Activated naive CD4-positive, alpha-beta T cell treated with Interleukin-2 at 50 U/mL for 16 hours (primary cell): ENCODE data around the gene ATP2A1.

Experiments used
- DNase-seq: peaks from one replicate; pipeline ENCODE4 v3.0.0-alpha.2; 2020

ATP2A1 gene

GRCh38 chr16:28878083-28878926, at the start of gene ATP2A1:
ATP2A1 (plus strand) TSS chr16:28878488; CDS start chr16:28878672, 184 bp downstream.
- DNase-seq: no peak

GRCh38 chr16:28829747-28830146, 48.5 kb upstream of the ATP2A1 start:
- DNase-seq: no peak

- DNase-seq: no peak
These were observed 47.8 kb upstream of the ATP2A1 start for GRCh38 chr16:28830531-28830930.

DNA sequence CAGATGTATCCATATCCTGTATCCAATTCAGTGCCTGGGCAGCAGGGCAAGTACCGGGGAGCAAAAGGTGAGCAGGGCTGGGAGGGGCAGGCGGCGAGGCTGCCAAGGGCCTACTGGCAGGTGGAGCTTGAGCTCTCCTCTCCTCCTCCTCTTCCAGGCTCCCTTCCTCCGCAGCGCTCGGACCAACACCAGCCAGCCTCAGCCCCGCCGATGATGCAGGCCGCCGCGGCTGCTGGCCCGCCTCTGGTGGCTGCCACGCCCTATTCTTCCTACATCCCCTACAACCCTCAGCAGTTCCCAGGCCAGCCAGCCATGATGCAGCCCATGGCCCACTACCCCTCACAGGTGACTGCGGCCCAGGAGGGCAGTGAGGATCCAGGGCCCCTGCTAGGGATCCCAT, 43.9 kb upstream of the ATP2A1 start:
- no peak for DNase-seq

DNA sequence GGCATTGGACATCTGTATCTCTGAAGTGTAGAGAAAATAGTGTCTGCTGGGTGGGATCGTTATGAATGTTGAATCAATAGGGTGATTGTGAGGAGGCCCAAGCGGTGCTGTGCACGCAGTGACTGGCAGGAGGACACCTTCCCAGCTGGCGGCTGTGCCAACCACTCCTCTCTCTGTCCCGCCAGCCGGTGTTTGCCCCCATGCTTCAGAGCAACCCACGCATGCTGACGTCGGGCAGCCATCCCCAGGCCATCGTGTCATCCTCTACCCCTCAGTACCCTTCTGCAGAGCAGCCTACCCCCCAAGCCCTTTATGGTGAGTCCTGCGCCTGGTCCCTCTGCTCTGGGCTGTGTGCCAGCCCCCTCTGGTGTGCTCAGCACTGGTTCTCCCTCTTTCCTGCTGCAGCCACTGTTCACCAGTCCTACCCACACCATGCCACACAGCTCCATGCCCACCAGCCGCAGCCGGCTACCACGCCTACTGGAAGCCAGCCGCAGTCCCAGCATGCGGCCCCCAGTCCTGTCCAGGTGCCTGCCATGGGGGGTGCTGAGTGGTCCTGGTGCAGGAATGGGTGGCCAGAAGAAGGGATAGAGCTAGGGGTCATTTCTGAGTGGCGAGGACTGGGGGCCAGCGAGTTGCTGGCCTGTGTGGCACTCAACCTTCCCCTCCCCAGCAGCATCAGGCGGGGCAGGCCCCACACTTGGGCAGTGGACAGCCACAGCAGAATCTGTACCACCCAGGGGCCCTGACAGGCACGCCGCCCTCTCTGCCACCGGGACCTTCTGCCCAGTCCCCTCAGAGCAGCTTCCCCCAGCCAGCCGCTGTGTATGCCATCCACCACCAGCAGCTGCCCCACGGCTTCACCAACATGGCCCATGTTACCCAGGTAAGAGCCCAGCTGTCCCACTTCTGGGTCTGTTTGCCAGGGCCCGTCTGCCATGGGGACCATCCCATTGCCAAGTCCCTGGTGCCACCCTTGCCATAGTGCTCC, 43.1 kb upstream of the ATP2A1 start:
- DNase-seq: no peak

DNA sequence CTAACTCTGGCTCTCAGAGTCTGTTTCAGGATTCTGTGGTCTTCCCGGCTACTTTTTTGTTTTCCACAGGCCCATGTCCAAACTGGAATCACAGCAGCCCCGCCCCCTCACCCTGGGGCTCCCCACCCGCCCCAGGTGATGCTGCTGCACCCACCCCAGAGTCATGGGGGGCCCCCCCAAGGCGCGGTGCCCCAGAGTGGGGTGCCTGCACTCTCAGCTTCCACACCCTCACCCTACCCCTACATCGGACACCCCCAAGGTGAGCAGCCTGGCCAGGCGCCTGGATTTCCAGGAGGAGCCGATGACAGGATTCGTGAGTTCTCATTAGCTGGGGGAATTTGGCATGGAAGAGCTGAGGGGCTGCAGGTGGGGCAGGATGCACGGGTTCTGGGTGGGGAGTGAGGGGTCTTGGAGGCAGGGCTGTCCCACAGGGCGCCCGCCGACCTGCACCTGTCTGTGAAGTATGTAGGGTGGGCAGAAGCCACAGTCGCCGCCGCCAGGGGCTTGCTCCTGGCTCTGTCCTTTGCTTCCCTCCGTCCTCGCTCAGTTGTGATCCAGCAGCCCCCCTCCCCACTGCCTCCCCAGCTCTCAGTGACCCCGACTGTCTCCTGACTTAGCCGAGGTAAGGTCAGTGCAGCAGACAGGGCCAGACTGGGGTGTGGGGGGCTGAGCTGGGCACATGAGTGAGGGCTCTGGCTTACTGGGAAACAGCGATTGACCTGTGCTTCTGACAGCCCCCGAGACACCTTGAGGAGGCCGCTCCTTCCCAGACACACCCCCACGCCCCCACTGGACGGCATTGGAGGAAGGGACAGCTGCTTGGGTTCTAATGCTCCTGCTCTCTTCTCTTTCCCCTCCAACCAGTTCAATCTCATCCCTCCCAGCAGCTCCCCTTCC, 42.2 kb upstream of the ATP2A1 start:
- no peak for DNase-seq

- no peak for DNase-seq
These were observed 41.6 kb upstream of the ATP2A1 start for GRCh38 chr16:28836761-28837064.

GRCh38 chr16:28837672-28838557, 40.4 kb upstream of the ATP2A1 start:
- no peak for DNase-seq

DNA sequence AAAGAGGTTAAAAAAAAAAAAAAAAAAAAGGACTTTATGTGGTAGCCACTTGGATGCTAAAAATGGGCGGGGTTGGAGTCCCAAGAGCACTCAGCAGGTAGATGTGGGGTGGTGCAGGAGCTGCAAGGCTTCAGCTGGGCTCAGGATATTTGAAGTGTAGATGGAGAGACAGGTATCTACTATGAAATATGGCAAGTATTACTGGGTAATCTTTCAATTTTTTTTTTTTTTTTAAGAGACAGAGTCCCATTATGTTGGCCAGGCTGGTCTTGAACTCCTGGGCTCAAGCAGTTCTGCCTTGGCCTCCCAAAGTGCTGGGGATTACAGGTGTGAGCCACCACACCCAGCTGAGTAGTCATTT, 39.8 kb upstream of the ATP2A1 start:
- DNase-seq: no peak

DNA sequence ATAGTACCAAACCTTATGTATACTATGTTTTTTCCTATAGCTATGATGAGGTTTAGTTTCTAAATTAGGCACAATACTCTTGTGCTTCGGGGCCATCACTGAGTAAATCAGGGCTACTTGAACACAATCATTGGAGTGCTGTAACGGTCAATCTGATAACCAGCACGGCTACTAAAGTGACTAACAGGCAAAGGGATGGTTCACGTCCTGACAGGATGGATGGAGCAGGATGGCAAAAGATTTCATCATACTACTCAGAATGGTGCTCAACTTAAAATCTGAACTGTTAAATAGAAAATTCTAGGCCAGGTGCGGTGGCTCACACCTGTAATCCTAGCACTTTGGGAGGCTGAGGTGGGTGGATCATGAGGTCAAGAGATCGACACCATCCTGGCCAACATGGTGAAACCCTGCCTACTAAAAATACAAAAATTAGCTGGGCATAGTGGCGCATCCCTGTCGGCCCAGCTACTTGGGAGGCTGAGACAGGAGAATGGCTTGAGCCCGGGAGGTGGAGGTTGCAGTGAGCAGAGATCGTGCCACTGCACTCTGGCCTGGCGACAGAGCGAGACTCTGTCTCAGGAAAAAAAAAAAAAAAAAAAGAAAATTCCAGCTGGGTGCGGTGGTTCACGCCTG, 39.2 kb upstream of the ATP2A1 start:
- DNase-seq: no peak

DNA sequence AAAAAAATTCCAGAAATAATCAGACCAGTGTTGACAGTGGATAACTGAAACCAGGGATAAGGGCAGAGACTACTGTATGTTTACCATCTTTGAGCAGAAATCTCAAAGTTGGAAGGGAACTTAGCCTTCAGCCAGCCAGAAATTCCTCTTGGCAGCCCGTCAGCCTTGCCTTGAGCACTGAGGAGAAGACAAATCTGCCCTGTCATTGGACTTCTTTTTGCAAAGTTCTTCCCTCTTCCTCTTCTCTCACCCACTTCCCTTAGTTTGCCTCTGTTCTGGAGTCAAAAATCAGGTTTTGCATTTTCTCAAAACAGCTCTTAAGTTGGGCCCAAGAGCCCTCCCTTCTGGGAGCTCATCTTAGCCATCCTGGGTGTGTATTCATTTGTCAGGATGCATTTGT, 38.4 kb upstream of the ATP2A1 start:
- no peak for DNase-seq

DNA sequence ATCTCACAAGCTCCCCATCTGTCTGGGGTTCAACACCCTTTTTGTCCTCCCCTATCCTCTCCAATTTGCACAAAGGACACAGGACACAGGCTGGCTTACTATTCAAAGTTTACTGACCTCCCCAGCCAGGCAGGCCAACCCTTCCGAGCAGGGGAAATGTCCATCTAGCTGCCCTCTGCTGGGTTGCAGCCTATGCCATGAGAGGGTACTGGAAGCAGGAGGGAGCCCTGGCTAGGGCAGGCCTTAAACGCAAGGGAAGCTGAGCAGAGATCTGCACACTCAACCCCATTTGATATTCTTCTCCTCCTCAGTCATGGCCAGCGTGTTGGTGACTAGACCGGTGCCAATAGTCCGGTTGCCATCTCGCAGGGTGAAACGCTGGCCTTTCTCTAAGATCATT, 35.6 kb upstream of the ATP2A1 start:
- DNase-seq: no peak

- DNase-seq: no peak
These were observed 34.5 kb upstream of the ATP2A1 start for GRCh38 chr16:28843766-28844165.

DNA sequence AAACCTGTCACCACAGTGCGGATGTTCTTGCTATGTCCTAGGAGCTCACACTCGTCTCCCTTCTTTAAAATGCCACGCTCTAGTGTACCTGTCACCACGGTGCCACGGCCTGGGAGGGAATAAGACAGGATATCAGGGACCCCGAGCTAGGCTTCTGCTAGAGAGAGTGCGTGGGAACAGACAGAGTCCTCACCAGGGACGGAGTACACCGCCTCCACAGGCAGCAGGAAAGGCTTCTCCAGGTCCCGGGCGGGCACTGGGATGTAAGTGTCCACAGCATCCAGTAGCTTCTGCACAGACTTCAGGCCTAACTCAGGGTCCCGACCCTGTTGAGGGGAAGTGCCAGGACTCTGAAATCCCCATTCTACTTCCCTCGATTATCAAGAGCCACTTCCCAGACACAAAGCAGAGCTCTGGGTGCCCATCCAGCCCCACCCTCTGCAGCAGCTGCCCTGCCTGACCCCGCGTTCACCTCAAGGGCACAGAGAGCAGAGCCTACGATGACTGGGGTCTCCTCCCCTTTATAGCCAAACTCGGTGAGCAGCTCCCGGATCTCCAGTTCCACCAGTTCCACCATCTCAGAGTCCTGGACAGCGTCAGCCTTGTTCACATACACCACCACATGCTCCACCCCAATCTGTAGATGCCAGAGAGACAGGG, 33.9 kb upstream of the ATP2A1 start:
- DNase-seq: no peak

- peak; percentile 52 for DNase-seq
These were observed 33.0 kb upstream of the ATP2A1 start for GRCh38 chr16:28845293-28845692.

- peak; percentile 35 for DNase-seq
These were observed 32.6 kb upstream of the ATP2A1 start for GRCh38 chr16:28845761-28846079.

DNA sequence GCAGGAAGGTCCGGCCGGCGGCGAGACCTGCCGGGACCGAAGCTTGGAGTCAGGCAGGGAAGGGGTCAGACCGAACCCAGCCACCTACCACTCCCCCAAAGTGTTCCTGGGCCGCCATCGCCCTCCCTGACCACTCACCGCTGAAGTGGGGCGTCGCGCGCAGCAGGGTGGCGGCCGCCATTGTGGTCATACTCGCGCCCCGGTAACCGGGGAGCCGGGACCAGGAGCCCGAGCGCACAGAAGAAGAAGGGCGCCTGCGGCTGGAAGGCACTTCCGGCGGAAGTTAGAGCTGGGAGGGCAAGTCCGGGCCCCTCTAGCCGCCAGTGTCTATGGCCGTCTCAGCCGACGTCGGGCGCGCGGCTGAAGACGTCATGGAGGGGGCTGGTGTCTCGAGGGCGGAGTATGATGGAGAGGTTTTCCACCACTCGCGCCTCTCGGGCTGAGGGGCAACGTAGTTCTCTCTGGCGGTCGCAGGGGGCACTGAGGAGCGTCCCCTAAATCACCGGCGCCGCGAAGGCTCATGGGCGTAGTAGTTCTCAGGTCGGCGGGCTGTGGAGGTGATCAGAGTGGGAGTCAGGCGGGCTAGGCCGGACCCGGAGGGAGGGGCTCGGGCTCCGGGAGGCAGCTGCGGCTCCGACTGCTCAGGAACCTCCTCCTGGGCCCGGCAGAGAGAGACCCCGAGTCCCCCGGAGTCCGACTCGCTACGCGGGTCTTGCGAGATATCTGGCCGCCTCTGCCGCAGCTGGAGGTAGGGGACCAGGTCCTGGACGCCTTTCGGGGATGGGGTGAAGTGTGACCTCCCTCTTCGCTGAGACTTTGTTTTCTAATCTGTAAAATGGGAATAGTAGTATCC, 32.0 kb upstream of the ATP2A1 start, which contains the start of gene TUFM:
TSS of gene TUFM (minus strand) at position 269 of the 853 bp plus-strand sequence. CDS start at position 190, 79 bp downstream.
- peak; percentile 99 for DNase-seq

GRCh38 chr16:28846933-28847273, 31.4 kb upstream of the ATP2A1 start:
- DNase-seq: no peak

GRCh38 chr16:28858421-28858820, 19.9 kb upstream of the ATP2A1 start:
- DNase-seq: no peak

- no peak for DNase-seq
These were observed 19.0 kb upstream of the ATP2A1 start for GRCh38 chr16:28859326-28859725.
